Loucy (cell line): ENCODE results near the gene TFPI.

Experiments used
- H2AFZ ChIP-seq: fragments of 200-600 bp; sonication (generic); 2 replicates; pipeline ENCODE4 v1.6.0; 2016; ENCODE audit warnings: antibody characterized with exemption, mild to moderate bottlenecking, low read length, moderate library complexity
- H3F3A ChIP-seq: fragments of 200-600 bp; 2 replicates; pipeline ENCODE4 v1.6.0; 2016; ENCODE audit warnings: antibody characterized with exemption, low read depth, mild to moderate bottlenecking
- H3K27me3 ChIP-seq: fragments of 200-600 bp; sonication (generic); 2 replicates; pipeline ENCODE4 v1.6.1; 2014; ENCODE audit warnings: low read length, mild to moderate bottlenecking; ENCODE audit not compliant: insufficient read depth, poor library complexity, severe bottlenecking
- H3K36me3 ChIP-seq: fragments of 200-600 bp; sonication (generic); 2 replicates; pipeline ENCODE4 v1.6.1; 2016; ENCODE audit warnings: low read length; ENCODE audit not compliant: insufficient read depth
- H3K4me1 ChIP-seq: fragments of 200-600 bp; sonication (generic); 2 replicates; pipeline ENCODE4 v1.5.1; 2014; ENCODE audit warnings: low read length, mild to moderate bottlenecking; ENCODE audit not compliant: insufficient read depth, poor library complexity, severe bottlenecking
- H3K4me2 ChIP-seq: fragments of 200-600 bp; sonication (generic); 2 replicates; pipeline ENCODE4 v1.6.0; 2014; ENCODE audit warnings: antibody characterized with exemption, low read length, low read depth, mild to moderate bottlenecking; ENCODE audit not compliant: poor library complexity, severe bottlenecking
- H3K4me3 ChIP-seq: fragments of 200-600 bp; sonication (generic); 2 replicates; pipeline ENCODE4 v1.5.1; 2014; ENCODE audit warnings: low read length, mild to moderate bottlenecking, mixed read lengths; ENCODE audit not compliant: poor library complexity, severe bottlenecking
- H3K79me2 ChIP-seq: fragments of 200-600 bp; sonication (generic); 2 replicates; pipeline ENCODE4 v1.6.1; 2014; ENCODE audit warnings: low read length; ENCODE audit not compliant: insufficient read depth
- H3K9ac ChIP-seq: fragments of 200-600 bp; sonication (generic); 2 replicates; pipeline ENCODE4 v1.6.0; 2014; ENCODE audit warnings: mild to moderate bottlenecking, low read depth, low read length, moderate library complexity; ENCODE audit not compliant: poor library complexity, severe bottlenecking
- H3K9me2 ChIP-seq: fragments of 200-600 bp; sonication (generic); replicated peaks from 2 replicates; pipeline ENCODE4 v1.6.1; 2016; ENCODE audit warnings: low read depth, low read length, mixed read lengths
- H3K9me3 ChIP-seq: fragments of 200-600 bp; sonication (generic); 2 replicates; pipeline ENCODE4 v1.6.1; 2014; ENCODE audit warnings: mild to moderate bottlenecking, antibody characterized with exemption, low read length, low read depth; ENCODE audit not compliant: insufficient read depth
- H4K20me1 ChIP-seq: fragments of 200-600 bp; sonication (generic); 2 replicates; pipeline ENCODE4 v1.6.0; 2014; ENCODE audit warnings: antibody characterized with exemption, low read length, mild to moderate bottlenecking; ENCODE audit not compliant: insufficient read depth, poor library complexity, severe bottlenecking
- EZH2phosphoT487 ChIP-seq: fragments of 200-600 bp; IDR thresholded peaks from 2 replicates; pipeline ENCODE4 v1.6.1; 2018; ENCODE audit warnings: antibody characterized with exemption, mild to moderate bottlenecking, moderate library complexity, borderline replicate concordance
- TF ChIP-seq, protein P1 (sequence below): fragments of 200-600 bp; sonication (generic); conservative IDR thresholded peaks from 2 replicates; pipeline ENCODE4 v1.5.1; 2014; ENCODE audit warnings: mild to moderate bottlenecking, antibody characterized with exemption, low read length

The TFPI gene

GRCh38 chr2:187470698-187471097 is 83.5 kb downstream of the TFPI start:
- H3F3A ChIP-seq: no peaks in the 10 kb centered on the region
- no peak overlapping the region for H3K9ac ChIP-seq
- H3K27me3 ChIP-seq: no peaks in the 10 kb centered on the region
- no peaks in the 10 kb centered on the region for H3K9me2 ChIP-seq
- H3K4me1 ChIP-seq: no peaks in the 10 kb centered on the region
- no peaks in the 10 kb centered on the region for H4K20me1 ChIP-seq
- H3K4me2 ChIP-seq: no peak overlapping the region
- no peaks in the 10 kb centered on the region for H3K9me3 ChIP-seq
- TF ChIP-seq, protein P1, sequence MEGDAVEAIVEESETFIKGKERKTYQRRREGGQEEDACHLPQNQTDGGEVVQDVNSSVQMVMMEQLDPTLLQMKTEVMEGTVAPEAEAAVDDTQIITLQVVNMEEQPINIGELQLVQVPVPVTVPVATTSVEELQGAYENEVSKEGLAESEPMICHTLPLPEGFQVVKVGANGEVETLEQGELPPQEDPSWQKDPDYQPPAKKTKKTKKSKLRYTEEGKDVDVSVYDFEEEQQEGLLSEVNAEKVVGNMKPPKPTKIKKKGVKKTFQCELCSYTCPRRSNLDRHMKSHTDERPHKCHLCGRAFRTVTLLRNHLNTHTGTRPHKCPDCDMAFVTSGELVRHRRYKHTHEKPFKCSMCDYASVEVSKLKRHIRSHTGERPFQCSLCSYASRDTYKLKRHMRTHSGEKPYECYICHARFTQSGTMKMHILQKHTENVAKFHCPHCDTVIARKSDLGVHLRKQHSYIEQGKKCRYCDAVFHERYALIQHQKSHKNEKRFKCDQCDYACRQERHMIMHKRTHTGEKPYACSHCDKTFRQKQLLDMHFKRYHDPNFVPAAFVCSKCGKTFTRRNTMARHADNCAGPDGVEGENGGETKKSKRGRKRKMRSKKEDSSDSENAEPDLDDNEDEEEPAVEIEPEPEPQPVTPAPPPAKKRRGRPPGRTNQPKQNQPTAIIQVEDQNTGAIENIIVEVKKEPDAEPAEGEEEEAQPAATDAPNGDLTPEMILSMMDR: no peak
- no peak for TF ChIP-seq EZH2phosphoT487
- H3K36me3 ChIP-seq: no peaks in the 10 kb centered on the region
- no peak overlapping the region for H2AFZ ChIP-seq
- no peak overlapping the region for H3K4me3 ChIP-seq
- no peaks in the 10 kb centered on the region for H3K79me2 ChIP-seq

- Histone ChIP-seq H3F3A (no peaks in the 10 kb centered on the region), H3K9ac (no peak overlapping the region), H3K79me2 (no peaks in the 10 kb centered on the region), H3K4me1 (no peaks in the 10 kb centered on the region), H2AFZ (no peak overlapping the region), H3K9me3 (no peaks in the 10 kb centered on the region), H3K9me2 (no peaks in the 10 kb centered on the region), H3K4me2 (no peak overlapping the region), H4K20me1 (no peaks in the 10 kb centered on the region), H3K36me3 (no peaks in the 10 kb centered on the region), H3K27me3 (no peaks in the 10 kb centered on the region), H3K4me3 (no peak overlapping the region)
- TF ChIP-seq, protein P1: no peak
- TF ChIP-seq EZH2phosphoT487: no peak
Measured at GRCh38 chr2:187469538-187469937, 84.7 kb downstream of the TFPI start.

DNA sequence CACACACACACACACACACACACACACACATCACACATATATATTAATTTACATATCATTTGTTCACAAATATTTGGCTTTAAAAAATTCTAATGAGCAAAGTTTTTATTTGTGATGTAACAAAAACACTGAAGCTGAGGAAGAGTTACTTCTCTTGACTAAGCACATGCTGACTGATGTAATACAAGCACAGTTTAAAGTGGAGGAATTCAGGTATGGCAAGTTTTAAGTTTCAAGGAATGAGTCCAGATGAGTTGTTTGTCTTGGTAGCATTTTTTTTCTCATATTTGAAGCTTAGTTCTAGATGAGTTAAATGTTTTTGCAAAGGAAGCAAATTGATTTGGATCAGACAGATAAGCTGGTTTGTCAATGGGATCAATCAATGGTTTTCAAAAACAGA is 86.0 kb downstream of the TFPI start:
- Histone ChIP-seq H3K79me2 (no peaks in the 10 kb centered on the region), H3F3A (no peaks in the 10 kb centered on the region), H3K36me3 (no peaks in the 10 kb centered on the region), H3K9me2 (no peaks in the 10 kb centered on the region), H3K4me1 (no peaks in the 10 kb centered on the region), H2AFZ (no peak overlapping the region), H4K20me1 (no peaks in the 10 kb centered on the region), H3K4me3 (no peak overlapping the region), H3K9ac (no peak overlapping the region), H3K9me3 (no peaks in the 10 kb centered on the region), H3K27me3 (no peaks in the 10 kb centered on the region), H3K4me2 (no peak overlapping the region)
- TF ChIP-seq, protein P1: no peak
- TF ChIP-seq EZH2phosphoT487: no peak
